ENCODE measurements around the gene MMD. TPM values are rescaled to one million over a fixed set of nuclear protein-coding genes. Genes with fewer than 3 reads are reported as not detected.

MMD gene
- total and polyA plus RNA-seq, 2 of the 13 experiments (the other 11 are each of a cell fraction or from before 2014, with no cell fraction given): 121 to 225 TPM

DNA sequence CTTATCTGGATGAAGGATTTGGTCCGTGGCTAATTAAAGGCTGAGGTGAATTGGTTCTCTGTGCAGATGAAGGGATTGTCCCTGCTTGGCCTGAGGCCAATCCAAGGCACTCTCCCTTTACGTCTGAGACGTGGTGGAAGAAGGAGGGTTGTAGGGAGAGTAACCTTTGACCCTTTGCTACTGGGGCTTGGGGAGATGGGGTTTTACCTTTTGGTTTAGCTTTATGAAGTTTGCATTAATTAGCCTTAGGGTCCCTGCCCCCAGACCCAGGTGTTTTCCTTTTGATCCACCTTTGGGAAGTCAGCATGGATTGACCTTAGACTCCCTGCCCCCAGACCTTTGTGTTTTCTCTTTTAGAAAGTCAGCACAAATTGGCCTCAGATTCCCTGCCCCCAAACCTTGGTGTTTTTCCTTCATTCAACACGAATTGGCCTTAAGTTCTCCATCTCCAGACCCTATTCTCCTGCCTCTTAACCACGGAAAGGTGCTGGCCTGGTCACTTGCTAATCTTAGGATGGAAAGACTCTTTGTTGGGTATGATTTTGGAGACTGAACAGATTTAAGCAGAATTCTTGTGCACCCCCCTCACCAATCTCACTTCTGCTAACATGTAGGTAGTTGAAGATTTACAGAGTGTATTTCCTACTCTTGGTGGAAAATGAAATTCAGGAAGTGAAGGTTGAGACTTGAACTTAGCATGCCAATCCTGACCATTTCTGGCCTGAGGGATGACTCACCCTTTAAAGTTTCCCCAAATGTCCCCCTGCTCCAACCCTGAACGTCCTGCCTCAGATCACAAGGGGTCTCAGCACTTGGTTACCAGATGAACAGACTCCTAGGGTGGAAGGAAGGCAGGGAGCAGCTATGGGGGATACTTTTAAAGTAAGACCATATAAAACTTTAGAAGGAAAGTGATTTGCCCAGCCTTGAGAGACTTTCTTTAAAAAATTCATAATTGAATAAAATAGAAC lies 23.1 kb upstream of the MMD start (continued):
- no peak for TF ChIP-seq ATF2 (CRISPR knock-in tag; IDR thresholded peaks at IDR 0.05)
- no peak for TF ChIP-seq ZNF296 (CRISPR knock-in tag; conservative IDR thresholded peaks at IDR 0.05)
- peak; percentile 88 for TF ChIP-seq ZNF281 (CRISPR knock-in tag; IDR thresholded peaks at IDR 0.05; ENCODE audit: borderline replicate concordance)
- TF ChIP-seq U2AF1 (optimal IDR thresholded peaks at IDR 0.05; ENCODE audit: low read depth, low read length): no peak
- no peak for TF ChIP-seq ZFP36 (IDR thresholded peaks at IDR 0.05; ENCODE audit: borderline replicate concordance, low read depth, low read length, partially characterized antibody)
- TF ChIP-seq SATB2 (CRISPR knock-in tag; IDR thresholded peaks at IDR 0.05): no peak
- TF ChIP-seq, protein P1, sequence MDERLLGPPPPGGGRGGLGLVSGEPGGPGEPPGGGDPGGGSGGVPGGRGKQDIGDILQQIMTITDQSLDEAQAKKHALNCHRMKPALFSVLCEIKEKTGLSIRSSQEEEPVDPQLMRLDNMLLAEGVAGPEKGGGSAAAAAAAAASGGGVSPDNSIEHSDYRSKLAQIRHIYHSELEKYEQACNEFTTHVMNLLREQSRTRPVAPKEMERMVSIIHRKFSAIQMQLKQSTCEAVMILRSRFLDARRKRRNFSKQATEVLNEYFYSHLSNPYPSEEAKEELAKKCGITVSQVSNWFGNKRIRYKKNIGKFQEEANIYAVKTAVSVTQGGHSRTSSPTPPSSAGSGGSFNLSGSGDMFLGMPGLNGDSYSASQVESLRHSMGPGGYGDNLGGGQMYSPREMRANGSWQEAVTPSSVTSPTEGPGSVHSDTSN (CRISPR knock-in tag; IDR thresholded peaks at IDR 0.05): no peak
- no peak for TF ChIP-seq SIX4 (CRISPR knock-in tag; IDR thresholded peaks at IDR 0.05)
- TF ChIP-seq ZNF263 (CRISPR knock-in tag; IDR thresholded peaks at IDR 0.05): peak; percentile 77; the same call in 1 of the 2 replicates
- peak; percentile 80; the same call in 1 of the 2 replicates for TF ChIP-seq HOMEZ (CRISPR knock-in tag; IDR thresholded peaks at IDR 0.05; ENCODE audit: low read depth)
- TF ChIP-seq MBNL3 (CRISPR knock-in tag; conservative IDR thresholded peaks at IDR 0.05): no peak
- TF ChIP-seq IRF9 (CRISPR knock-in tag; IDR thresholded peaks at IDR 0.05; ENCODE audit: borderline replicate concordance): no peak
- TF ChIP-seq DZIP1 (CRISPR knock-in tag; IDR thresholded peaks at IDR 0.05): no peak
- no peak for TF ChIP-seq ZNF781 (CRISPR knock-in tag; IDR thresholded peaks at IDR 0.05; ENCODE audit: borderline replicate concordance, not compliant biosample characterization)
- no peak for TF ChIP-seq ZKSCAN5 (CRISPR knock-in tag; IDR thresholded peaks at IDR 0.05)
